Globus pallidus (tissue), 1 donor: ENCODE data around the gene PRSS27.
"Not testable (repeated sequence)": the region's sequence is repeated elsewhere in the genome, so short reads cannot be mapped to it uniquely, and the experiment has no call there.

Experiments used
- DNase-seq: peaks from one replicate; pipeline ENCODE4 v3.0.0-alpha.2; 2015; ENCODE audit warnings: low spot score

The PRSS27 gene

GRCh38 chr16:2708290-2708639 is 11.8 kb downstream of the PRSS27 start:
- DNase-seq, result no peak

- no peak for DNase-seq
Observed at GRCh38 chr16:2707368-2708289, 12.4 kb downstream of the PRSS27 start.

GRCh38 chr16:2706611-2707311 is 13.3 kb downstream of the PRSS27 start:
- DNase-seq, result no peak

GRCh38 chr16:2706085-2706484 is 13.9 kb downstream of the PRSS27 start:
- no peak for DNase-seq

- no peak for DNase-seq
Observed at GRCh38 chr16:2705351-2705750, 14.7 kb downstream of the PRSS27 start.

- DNase-seq, result no peak
Observed at GRCh38 chr16:2704983-2705275, 15.1 kb downstream of the PRSS27 start.

- no peak for DNase-seq
Observed at GRCh38 chr16:2704166-2704982, 15.7 kb downstream of the PRSS27 start.

GRCh38 chr16:2702871-2703745 is 16.9 kb downstream of the PRSS27 start:
- DNase-seq, result peak; percentile 47

GRCh38 chr16:2702438-2702825 is 17.6 kb downstream of the PRSS27 start:
- no peak for DNase-seq

GRCh38 chr16:2701713-2702437 is 18.1 kb downstream of the PRSS27 start:
- DNase-seq, result no peak

GRCh38 chr16:2701272-2701671 is 18.8 kb downstream of the PRSS27 start:
- no peak for DNase-seq

- DNase-seq, result no peak
Observed at GRCh38 chr16:2700786-2701185, 19.2 kb downstream of the PRSS27 start.

GRCh38 chr16:2699791-2700600 is 20.0 kb downstream of the PRSS27 start:
- no peak for DNase-seq

- DNase-seq, result no peak
Observed at GRCh38 chr16:2698965-2699750, 20.9 kb downstream of the PRSS27 start.

GRCh38 chr16:2698103-2698870 is 21.7 kb downstream of the PRSS27 start:
- no peak for DNase-seq

GRCh38 chr16:2697401-2697948 is 22.5 kb downstream of the PRSS27 start:
- no peak for DNase-seq

- DNase-seq, result not testable (repeated sequence)
Observed at GRCh38 chr16:2696601-2697250, 23.3 kb downstream of the PRSS27 start.
